GM12874 (cell line): ENCODE measurements around the gene SH2D5.
A peak's percentile ranks its signal among the peaks of the same experiment; 100 is the strongest.

Experiments used
- CTCF ChIP-seq: IDR thresholded peaks from 2 replicates; pipeline ENCODE4 v1.5.1; 2011; ENCODE audit warnings: low read depth, mild to moderate bottlenecking, control low read depth, low read length, moderate library complexity; ENCODE audit not compliant: insufficient read depth

Gene SH2D5

GRCh38 chr1:20708891-20709290 is 23.6 kb downstream of the SH2D5 start:
- no peak for TF ChIP-seq CTCF

- no peak for TF ChIP-seq CTCF
These were observed 24.4 kb downstream of the SH2D5 start for GRCh38 chr1:20708057-20708456.

GRCh38 chr1:20706841-20707240 is 25.7 kb downstream of the SH2D5 start:
- no peak for TF ChIP-seq CTCF

- TF ChIP-seq CTCF, result no peak
These were observed 27.2 kb downstream of the SH2D5 start for GRCh38 chr1:20705203-20705755.

- TF ChIP-seq CTCF, result no peak
These were observed 27.9 kb downstream of the SH2D5 start for GRCh38 chr1:20704390-20705202.

- TF ChIP-seq CTCF, result no peak
These were observed 29.3 kb downstream of the SH2D5 start for GRCh38 chr1:20703124-20703756.

- peak; percentile 41; the same call in 1 of the 2 replicates for TF ChIP-seq CTCF
These were observed 30.1 kb downstream of the SH2D5 start for GRCh38 chr1:20702416-20702815.
